Psoas muscle (tissue), 8 donors: ENCODE measurements around the gene RAPGEFL1. TPM values are rescaled to one million over a fixed set of nuclear protein-coding genes. Genes with fewer than 3 reads are reported as not detected.

ENCODE experiments used
- ATAC-seq, 4 donors: fragments of 200-7000 bp; cut with Tn5 transposase; one replicate each; pipeline ENCODE4 v1.9.1; 2020; ENCODE audit warnings: moderate library complexity in 3 of 4, mild to moderate bottlenecking in 2 of 4
- DNase-seq, 2 donors: peaks; one replicate each; pipeline ENCODE4 v3.0.0-alpha.2; 2020
- H3K27ac ChIP-seq: fragments of 200-600 bp; one replicate; pipeline ENCODE4 v1.8.0; 2022
- H3K27me3 ChIP-seq, 3 donors: fragments of 200-600 bp in 1 of 3; one replicate each; pipeline versions ENCODE4 v1.6.1 to v1.8.0; 2013 to 2022; ENCODE audit warnings: low read length in 2 of 3, mild to moderate bottlenecking in 2 of 3, moderate library complexity in 1 of 3; ENCODE audit not compliant: insufficient read depth in 3 of 3
- H3K36me3 ChIP-seq, 2 donors: fragments of 200-600 bp in 1 of 2; one replicate each; pipeline versions ENCODE4 v1.6.1 to v1.8.0; 2013 to 2022; ENCODE audit warnings: low read depth in 1 of 2, mild to moderate bottlenecking in 1 of 2, moderate library complexity in 1 of 2; ENCODE audit not compliant: insufficient read depth in 1 of 2
- H3K4me1 ChIP-seq: fragments of 200-600 bp; one replicate; pipeline ENCODE4 v1.8.0; 2022
- H3K4me3 ChIP-seq: fragments of 200-600 bp; one replicate; pipeline ENCODE4 v1.8.0; 2022; ENCODE audit warnings: mild to moderate bottlenecking
- H3K9me3 ChIP-seq: fragments of 200-600 bp; one replicate; pipeline ENCODE4 v1.8.0; 2022
- WGBS, 3 donors: extraction: QIAGEN DNeasy Blood & Tissue Kit; methylation state at CpG; one replicate each; pipeline versions ENCODE4 v1.1.6 to v1.1.7; 2013; 5-methylcytosine and 5-hydroxymethylcytosine counted together
- intact Hi-C, 2 donors: fragments of 100-400 bp; cut with DNase I; formaldehyde crosslinking; loops; one replicate each; pipeline versions ENCODE4 v1.11.0 to v1.14.2; 2022
- polyA plus RNA-seq, 3 donors: library from polyadenylated mRNA; stranded (reverse); fragments of 200-250 nt; gene quantifications; one replicate each; pipeline ENCODE4 v1.2.3, GENCODE V29; 2013
- total RNA-seq, 4 donors: library from RNA; stranded (reverse); fragmentation: NEBNext Ultra II Directional in 2 of 4; extraction: Animal tissue kit (Norgen Biotek cat#: 25700) in 2 of 4; gene quantifications; one replicate each; pipeline versions ENCODE4 v1.2.1 to v1.2.4, GENCODE V29; 2021 to 2023
- TF ChIP-seq, protein P1 (sequence below): fragments of 200-600 bp; IDR thresholded peaks from one replicate; pipeline ENCODE4 v1.8.0; 2022; ENCODE audit warnings: antibody characterized with exemption
- donor health status: healthy with polysubstance abuse.
- donor health status: DM: no; HTN: no; CAD: no; lungs with moderate emphysema.
- donor health status: Bipolar disorder and iron deficiency.
- donor health status: healthy.
- donor health status: DM: yes; HTN: yes; CAD: no.
- donor health status: DM: no; HTN: no; CAD: no.
- donor health status: DM: no; HTN: no; CAD: no.
- donor health status: DM: yes; HTN: yes; CAD: no.

The RAPGEFL1 gene
- total and polyA plus RNA-seq, 7 donors, result 1.7 to 5.7 (median 3.5) TPM

- H3K27me3 ChIP-seq, result no peaks in the 10 kb centered on the region
- TF ChIP-seq, protein P1, sequence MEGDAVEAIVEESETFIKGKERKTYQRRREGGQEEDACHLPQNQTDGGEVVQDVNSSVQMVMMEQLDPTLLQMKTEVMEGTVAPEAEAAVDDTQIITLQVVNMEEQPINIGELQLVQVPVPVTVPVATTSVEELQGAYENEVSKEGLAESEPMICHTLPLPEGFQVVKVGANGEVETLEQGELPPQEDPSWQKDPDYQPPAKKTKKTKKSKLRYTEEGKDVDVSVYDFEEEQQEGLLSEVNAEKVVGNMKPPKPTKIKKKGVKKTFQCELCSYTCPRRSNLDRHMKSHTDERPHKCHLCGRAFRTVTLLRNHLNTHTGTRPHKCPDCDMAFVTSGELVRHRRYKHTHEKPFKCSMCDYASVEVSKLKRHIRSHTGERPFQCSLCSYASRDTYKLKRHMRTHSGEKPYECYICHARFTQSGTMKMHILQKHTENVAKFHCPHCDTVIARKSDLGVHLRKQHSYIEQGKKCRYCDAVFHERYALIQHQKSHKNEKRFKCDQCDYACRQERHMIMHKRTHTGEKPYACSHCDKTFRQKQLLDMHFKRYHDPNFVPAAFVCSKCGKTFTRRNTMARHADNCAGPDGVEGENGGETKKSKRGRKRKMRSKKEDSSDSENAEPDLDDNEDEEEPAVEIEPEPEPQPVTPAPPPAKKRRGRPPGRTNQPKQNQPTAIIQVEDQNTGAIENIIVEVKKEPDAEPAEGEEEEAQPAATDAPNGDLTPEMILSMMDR, result no peak
- no peak overlapping the region for H3K27ac ChIP-seq
- no peak overlapping the region for H3K4me3 ChIP-seq
- 58 to 62% (median 60%) methylated on average over 4 of the region's 4 CpGs for WGBS, 3 donors
- DNase-seq (no peak), ATAC-seq (no peak)
- intact Hi-C loops, result no loop called here
- H3K9me3 ChIP-seq, result no peaks in the 10 kb centered on the region
- H3K4me1 ChIP-seq, result no peaks in the 10 kb centered on the region
- no peaks in the 10 kb centered on the region for H3K36me3 ChIP-seq
These were observed 67.0 kb downstream of the RAPGEFL1 start for GRCh38 chr17:40244255-40244654.

Other genes with a start within 250 kb of the RAPGEFL1 start
- 10 to 100 TPM; 16.9 to 25.1 (median 22.0) TPM for gene ORMDL3, start 249.9 kb upstream of the RAPGEFL1 start, total RNA-seq
- 10 to 100 TPM; 18.7 to 66.9 (median 23.6) TPM for gene ORMDL3, start 249.9 kb upstream of the RAPGEFL1 start, polyA plus RNA-seq
- gene LRRC3C, start 249.7 kb upstream of the RAPGEFL1 start, total RNA-seq, result not detected
- gene LRRC3C, start 249.7 kb upstream of the RAPGEFL1 start, polyA plus RNA-seq, result under 1 TPM in 1 of 3 donors, not detected in 2; 0.04 TPM
- gene GSDMA, start 214.5 kb upstream of the RAPGEFL1 start, total RNA-seq, result under 1 TPM in 2 of 4 donors, not detected in 2; 0.24 to 0.32 TPM
- under 1 TPM in 2 of 3 donors, not detected in 1; 0.03 to 0.06 TPM for gene GSDMA, start 214.5 kb upstream of the RAPGEFL1 start, polyA plus RNA-seq
- gene PSMD3, start 196.7 kb upstream of the RAPGEFL1 start, total RNA-seq, result 100 to 1,000 TPM; 137 to 253 (median 220) TPM
- gene PSMD3, start 196.7 kb upstream of the RAPGEFL1 start, polyA plus RNA-seq, result 100 to 1,000 TPM; 168 to 392 (median 234) TPM
- gene CSF3, start 162.0 kb upstream of the RAPGEFL1 start, total RNA-seq, result 10 to 100 TPM in 2 of 4 donors, under 1 TPM in 2; 0.30 to 39.8 (median 19.4) TPM
- 10 to 100 TPM in 1 of 3 donors, 1 to 10 TPM in 2; 3.4 to 46.2 (median 3.9) TPM for gene CSF3, start 162.0 kb upstream of the RAPGEFL1 start, polyA plus RNA-seq
- 100 to 1,000 TPM in 2 of 4 donors, 10 to 100 TPM in 2; 56.3 to 120 (median 87.9) TPM for gene MED24, start 123.1 kb upstream of the RAPGEFL1 start, total RNA-seq
- gene MED24, start 123.1 kb upstream of the RAPGEFL1 start, polyA plus RNA-seq, result 100 to 1,000 TPM in 1 of 3 donors, 10 to 100 TPM in 2; 51.1 to 115 (median 55.9) TPM
- 10 to 100 TPM; 39.5 to 55.1 (median 42.9) TPM for gene THRA, start 114.5 kb upstream of the RAPGEFL1 start, total RNA-seq
- gene THRA, start 114.5 kb upstream of the RAPGEFL1 start, polyA plus RNA-seq, result 10 to 100 TPM in 2 of 3 donors, 1 to 10 TPM in 1; 9.5 to 60.0 (median 29.0) TPM
- 10 to 100 TPM; 29.4 to 88.7 (median 51.0) TPM for gene NR1D1, start 76.9 kb upstream of the RAPGEFL1 start, total RNA-seq
- gene NR1D1, start 76.9 kb upstream of the RAPGEFL1 start, polyA plus RNA-seq, result 10 to 100 TPM; 21.4 to 41.6 (median 24.4) TPM
- gene MSL1, start 55.5 kb upstream of the RAPGEFL1 start, total RNA-seq, result 10 to 100 TPM; 63.3 to 75.6 (median 69.0) TPM
- 10 to 100 TPM; 48.6 to 84.7 (median 56.4) TPM for gene MSL1, start 55.5 kb upstream of the RAPGEFL1 start, polyA plus RNA-seq
- gene CASC3, start 36.9 kb upstream of the RAPGEFL1 start, total RNA-seq, result 10 to 100 TPM; 43.9 to 76.7 (median 57.1) TPM
- gene CASC3, start 36.9 kb upstream of the RAPGEFL1 start, polyA plus RNA-seq, result 10 to 100 TPM; 34.5 to 53.6 (median 38.6) TPM
- 1 to 10 TPM; 6.8 to 9.6 (median 8.4) TPM for gene WIPF2, start 41.8 kb downstream of the RAPGEFL1 start, total RNA-seq
- 10 to 100 TPM in 1 of 3 donors, 1 to 10 TPM in 2; 4.0 to 10.5 (median 4.8) TPM for gene WIPF2, start 41.8 kb downstream of the RAPGEFL1 start, polyA plus RNA-seq
- gene CDC6, start 110.4 kb downstream of the RAPGEFL1 start, total RNA-seq, result under 1 TPM; 0.27 to 0.90 (median 0.42) TPM
- 1 to 10 TPM in 2 of 3 donors, under 1 TPM in 1; 0.86 to 2.5 (median 1.4) TPM for gene CDC6, start 110.4 kb downstream of the RAPGEFL1 start, polyA plus RNA-seq
- 10 to 100 TPM; 15.0 to 51.1 (median 44.6) TPM for gene RARA, start 131.7 kb downstream of the RAPGEFL1 start, total RNA-seq
- gene RARA, start 131.7 kb downstream of the RAPGEFL1 start, polyA plus RNA-seq, result 10 to 100 TPM; 15.0 to 76.9 (median 18.6) TPM
- gene GJD3, start 187.3 kb downstream of the RAPGEFL1 start, total RNA-seq, result 1 to 10 TPM in 2 of 4 donors, under 1 TPM in 2; 0.34 to 1.4 (median 0.82) TPM
- under 1 TPM in 2 of 3 donors, not detected in 1; 0.17 to 0.25 TPM for gene GJD3, start 187.3 kb downstream of the RAPGEFL1 start, polyA plus RNA-seq
- under 1 TPM; 0.15 to 0.84 (median 0.46) TPM for gene TOP2A, start 240.4 kb downstream of the RAPGEFL1 start, total RNA-seq
- under 1 TPM in 2 of 3 donors, not detected in 1; 0.14 to 0.18 TPM for gene TOP2A, start 240.4 kb downstream of the RAPGEFL1 start, polyA plus RNA-seq